GM18861 (cell line): Measurements from ENCODE around the gene CTNNA2.

ENCODE experiments used
- ATAC-seq: cut with Tn5 transposase; IDR thresholded peaks from one replicate; pipeline ENCODE4 v1.9.1; 2021; ENCODE audit not compliant: unreplicated experiment

CTNNA2 gene

GRCh38 chr2:80363330-80363729, 850.5 kb downstream of the CTNNA2 start:
- no peak for ATAC-seq

- no peak for ATAC-seq
Measured at GRCh38 chr2:80363791-80364349, 851.0 kb downstream of the CTNNA2 start.

GRCh38 chr2:80364524-80365212, 851.8 kb downstream of the CTNNA2 start:
- no peak for ATAC-seq

GRCh38 chr2:80365762-80366161, 852.9 kb downstream of the CTNNA2 start:
- ATAC-seq = no peak

- no peak for ATAC-seq
Measured at GRCh38 chr2:80370375-80371009, 857.6 kb downstream of the CTNNA2 start.

GRCh38 chr2:80374105-80374504, 861.3 kb downstream of the CTNNA2 start:
- no peak for ATAC-seq

- ATAC-seq = no peak
Measured at GRCh38 chr2:80377071-80377470, 864.2 kb downstream of the CTNNA2 start.

GRCh38 chr2:80380736-80381135, 867.9 kb downstream of the CTNNA2 start:
- ATAC-seq = no peak

- no peak for ATAC-seq
Measured at GRCh38 chr2:80381666-80382065, 868.8 kb downstream of the CTNNA2 start.

- ATAC-seq = no peak
Measured at GRCh38 chr2:80392441-80392840, 879.6 kb downstream of the CTNNA2 start.

- no peak for ATAC-seq
Measured at GRCh38 chr2:80393991-80394390, 881.1 kb downstream of the CTNNA2 start.

- ATAC-seq = no peak
Measured at GRCh38 chr2:80395251-80395650, 882.4 kb downstream of the CTNNA2 start.

GRCh38 chr2:80396276-80396675, 883.4 kb downstream of the CTNNA2 start:
- no peak for ATAC-seq

- ATAC-seq = no peak
Measured at GRCh38 chr2:80403081-80403480, 890.2 kb downstream of the CTNNA2 start.

GRCh38 chr2:80407377-80407776, 894.5 kb downstream of the CTNNA2 start:
- no peak for ATAC-seq

GRCh38 chr2:80410346-80410745, 897.5 kb downstream of the CTNNA2 start:
- no peak for ATAC-seq

- ATAC-seq = no peak
Measured at GRCh38 chr2:80413136-80413535, 900.3 kb downstream of the CTNNA2 start.

GRCh38 chr2:80417737-80418136, 904.9 kb downstream of the CTNNA2 start:
- ATAC-seq = no peak

GRCh38 chr2:80420530-80421208, 907.8 kb downstream of the CTNNA2 start:
- no peak for ATAC-seq

- no peak for ATAC-seq
Measured at GRCh38 chr2:80429251-80429650, 916.4 kb downstream of the CTNNA2 start.

- no peak for ATAC-seq
Measured at GRCh38 chr2:80437959-80438358, 925.1 kb downstream of the CTNNA2 start.

GRCh38 chr2:80438686-80439085, 925.8 kb downstream of the CTNNA2 start:
- no peak for ATAC-seq
